Stimulated activated CD4-positive, alpha-beta T cell treated with anti-CD3 and anti-CD28 coated beads, TNF-alpha, amount 100 ng/mL, for 1 hour (primary cell): ENCODE results near the gene NELL1.

Experiments
- DNase-seq, 3 donors: peaks; one replicate each; pipeline ENCODE4 v3.0.0-alpha.2; 2020; ENCODE audit warnings: low read depth in 3 of 3, low spot score in 1 of 3

NELL1 gene

GRCh38 chr11:21474529-21474928 is 805.1 kb downstream of the NELL1 start:
- DNase-seq: no peak

- DNase-seq: no peak
Observed at GRCh38 chr11:21475276-21475675, 805.9 kb downstream of the NELL1 start.

- no peak for DNase-seq
Observed at GRCh38 chr11:21476588-21476987, 807.2 kb downstream of the NELL1 start.

GRCh38 chr11:21480240-21480639 is 810.9 kb downstream of the NELL1 start:
- no peak for DNase-seq

GRCh38 chr11:21481255-21481654 is 811.9 kb downstream of the NELL1 start:
- DNase-seq: no peak

GRCh38 chr11:21484039-21484438 is 814.7 kb downstream of the NELL1 start:
- no peak for DNase-seq

GRCh38 chr11:21485006-21485405 is 815.6 kb downstream of the NELL1 start:
- no peak for DNase-seq

- no peak for DNase-seq
Observed at GRCh38 chr11:21485426-21485825, 816.0 kb downstream of the NELL1 start.

- no peak for DNase-seq
Observed at GRCh38 chr11:21489416-21490115, 820.2 kb downstream of the NELL1 start.

- no peak for DNase-seq
Observed at GRCh38 chr11:21492931-21493330, 823.5 kb downstream of the NELL1 start.

- DNase-seq: no peak
Observed at GRCh38 chr11:21494946-21495345, 825.6 kb downstream of the NELL1 start.

- no peak for DNase-seq
Observed at GRCh38 chr11:21495879-21496278, 826.5 kb downstream of the NELL1 start.

- no peak for DNase-seq
Observed at GRCh38 chr11:21501245-21501644, 831.9 kb downstream of the NELL1 start.

- DNase-seq: no peak
Observed at GRCh38 chr11:21505070-21505469, 835.7 kb downstream of the NELL1 start.

- no peak for DNase-seq
Observed at GRCh38 chr11:21511835-21512440, 842.6 kb downstream of the NELL1 start.

GRCh38 chr11:21514316-21514715 is 844.9 kb downstream of the NELL1 start:
- no peak for DNase-seq

GRCh38 chr11:21520244-21520643 is 850.9 kb downstream of the NELL1 start:
- no peak for DNase-seq

- DNase-seq: no peak
Observed at GRCh38 chr11:21529187-21529586, 859.8 kb downstream of the NELL1 start.

GRCh38 chr11:21534288-21534687 is 864.9 kb downstream of the NELL1 start:
- no peak for DNase-seq

GRCh38 chr11:21537980-21538379 is 868.6 kb downstream of the NELL1 start:
- no peak for DNase-seq

- no peak for DNase-seq
Observed at GRCh38 chr11:21541187-21541751, 871.9 kb downstream of the NELL1 start.

GRCh38 chr11:21543901-21544300 is 874.5 kb downstream of the NELL1 start:
- no peak for DNase-seq

GRCh38 chr11:21545699-21546098 is 876.3 kb downstream of the NELL1 start:
- no peak for DNase-seq
